ENCODE data around the gene SLC35G2.

- TF ChIP-seq POLR2A (IDR thresholded peaks at IDR 0.05) = no peak
- no peak for TF ChIP-seq CTCF (IDR thresholded peaks at IDR 0.05)
These were observed 7.2 kb upstream of the SLC35G2 start for GRCh38 chr3:136811701-136812100.

Data from Peyer's patch (tissue), 4 donors.